ENCODE data around the gene HBD.

- TF ChIP-seq POLR2A (IDR thresholded peaks at IDR 0.05; ENCODE audit: low read depth, low read length) (no peak), POLR2AphosphoS5 (IDR thresholded peaks at IDR 0.05; ENCODE audit: low read depth, low read length) (no peak)
These were observed 16.4 kb upstream of the HBD start for GRCh38 chr11:5250543-5251204.
